ENCODE results near the gene LRP5.
"Not testable (repeated sequence)": the region's sequence is repeated elsewhere in the genome, so short reads cannot be mapped to it uniquely, and the experiment has no call there.

The LRP5 gene

GRCh38 chr11:68329536-68329935 lies 17.1 kb downstream of the LRP5 start:
- no peak for DNase-seq

GRCh38 chr11:68329978-68330699 lies 17.7 kb downstream of the LRP5 start:
- no peak for DNase-seq

- DNase-seq: no peak
These were observed 18.4 kb downstream of the LRP5 start for GRCh38 chr11:68330700-68331337.

DNA sequence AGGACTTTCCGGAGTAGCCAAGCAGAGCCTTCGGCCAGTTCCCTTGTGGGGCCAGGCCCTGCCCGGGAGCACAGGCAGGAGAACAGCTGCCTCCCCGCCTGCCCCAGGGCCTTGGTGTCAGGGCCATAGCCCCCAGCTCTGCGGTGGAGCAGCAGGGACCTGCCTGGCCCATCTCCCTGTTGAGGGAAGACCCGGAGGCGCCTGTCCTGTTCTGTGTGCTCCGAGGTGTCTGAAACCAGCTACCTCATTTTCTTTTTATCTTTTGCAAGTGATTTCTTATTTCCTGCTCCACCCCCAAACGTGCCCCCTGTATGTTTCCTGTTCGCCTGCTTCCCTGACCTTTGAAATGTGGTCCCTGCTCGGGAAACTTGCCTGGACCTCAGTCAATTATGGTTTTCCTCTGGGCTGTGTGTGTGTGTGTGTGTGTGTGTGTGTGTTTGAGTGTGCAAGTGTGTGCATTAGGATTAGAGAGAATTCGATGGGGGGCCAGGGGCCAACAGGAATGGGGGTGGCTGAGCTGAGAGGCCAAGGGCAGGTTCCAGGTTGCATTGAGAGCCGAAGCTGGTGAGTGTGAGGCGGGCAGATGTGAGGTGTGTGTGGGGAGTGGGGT lies 19.1 kb downstream of the LRP5 start:
- no peak for DNase-seq

DNA sequence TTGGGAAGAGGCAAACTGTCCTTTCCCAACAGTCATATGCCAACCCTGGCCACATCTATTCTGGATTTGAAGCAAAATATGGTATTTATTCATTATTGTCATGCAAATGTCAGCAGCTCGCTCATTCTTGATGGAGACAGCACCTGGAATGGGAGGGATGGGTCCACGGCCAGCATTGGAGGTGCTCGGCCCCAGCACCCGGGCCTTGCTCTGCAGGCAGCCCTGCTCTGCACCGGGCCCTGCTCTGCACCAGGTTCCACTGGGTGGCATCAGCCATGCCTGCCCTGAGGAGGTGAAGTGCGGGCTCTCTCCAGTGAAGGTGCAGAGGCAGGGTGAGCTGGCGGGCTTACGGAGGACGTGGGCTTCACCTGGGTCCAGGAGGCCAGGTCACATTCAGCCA lies 19.8 kb downstream of the LRP5 start:
- no peak for DNase-seq

GRCh38 chr11:68333173-68333572 lies 20.8 kb downstream of the LRP5 start:
- no peak for DNase-seq

DNA sequence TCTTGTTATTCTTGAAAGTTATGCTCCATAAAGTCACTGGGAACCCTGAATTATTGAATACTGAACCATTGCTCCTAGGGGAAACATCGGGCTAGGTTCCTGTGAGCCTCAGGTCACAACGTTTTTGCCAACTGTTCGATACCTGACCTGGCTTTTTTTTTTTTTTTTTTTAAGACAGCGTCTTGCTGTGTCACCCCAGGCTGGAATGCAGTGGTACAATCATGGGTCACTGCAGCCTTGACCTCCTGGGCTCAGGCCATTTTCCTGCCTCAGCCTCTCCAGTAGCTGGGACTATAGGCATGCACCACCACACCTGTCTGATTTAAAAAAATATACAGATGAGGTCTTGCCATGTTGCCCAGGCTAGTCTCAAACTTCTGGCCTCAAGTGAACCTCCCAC lies 22.5 kb downstream of the LRP5 start:
- DNase-seq: no peak

DNA sequence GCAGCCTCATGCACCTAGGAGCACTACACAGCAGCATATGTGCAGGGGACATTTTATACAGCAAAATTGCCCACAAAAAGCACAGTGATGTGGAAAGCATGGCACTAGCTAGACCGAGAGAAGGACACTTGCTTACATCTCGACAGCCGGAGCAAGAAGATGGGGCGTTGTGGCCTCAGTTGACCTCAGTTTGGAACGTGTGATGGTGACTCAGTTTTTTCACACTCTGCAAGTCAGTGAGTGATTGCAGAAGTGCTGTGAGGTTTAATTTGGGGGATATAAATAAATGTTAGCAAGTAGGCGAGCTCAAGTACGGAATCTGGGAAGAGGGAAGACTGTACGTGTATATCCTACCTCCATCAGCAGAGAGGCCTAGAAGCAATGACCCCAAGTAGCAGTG lies 23.3 kb downstream of the LRP5 start:
- no peak for DNase-seq

GRCh38 chr11:68336716-68337115 lies 24.3 kb downstream of the LRP5 start:
- no peak for DNase-seq

DNA sequence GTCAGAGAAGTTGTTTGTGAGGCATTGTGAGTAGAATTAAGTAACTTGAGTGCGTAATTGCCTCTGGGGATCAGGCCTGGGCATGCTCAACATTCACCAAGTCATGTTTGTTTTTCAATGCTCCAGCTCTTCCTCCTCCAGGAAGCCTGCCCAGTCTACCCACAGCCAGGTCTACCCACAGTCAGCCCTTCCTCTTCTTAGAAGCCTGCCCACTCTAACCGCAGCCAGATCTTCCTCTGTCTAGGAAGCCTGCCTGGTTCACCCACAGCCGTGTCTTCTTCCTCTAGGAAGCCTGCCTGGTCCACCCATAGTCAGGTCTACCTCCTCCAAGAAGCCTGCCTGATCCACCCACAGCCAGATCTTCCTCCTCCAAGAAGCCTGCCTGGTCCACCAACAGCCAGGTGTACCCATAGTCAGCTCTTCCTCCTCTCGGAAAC lies 25.0 kb downstream of the LRP5 start:
- DNase-seq: no peak

DNA sequence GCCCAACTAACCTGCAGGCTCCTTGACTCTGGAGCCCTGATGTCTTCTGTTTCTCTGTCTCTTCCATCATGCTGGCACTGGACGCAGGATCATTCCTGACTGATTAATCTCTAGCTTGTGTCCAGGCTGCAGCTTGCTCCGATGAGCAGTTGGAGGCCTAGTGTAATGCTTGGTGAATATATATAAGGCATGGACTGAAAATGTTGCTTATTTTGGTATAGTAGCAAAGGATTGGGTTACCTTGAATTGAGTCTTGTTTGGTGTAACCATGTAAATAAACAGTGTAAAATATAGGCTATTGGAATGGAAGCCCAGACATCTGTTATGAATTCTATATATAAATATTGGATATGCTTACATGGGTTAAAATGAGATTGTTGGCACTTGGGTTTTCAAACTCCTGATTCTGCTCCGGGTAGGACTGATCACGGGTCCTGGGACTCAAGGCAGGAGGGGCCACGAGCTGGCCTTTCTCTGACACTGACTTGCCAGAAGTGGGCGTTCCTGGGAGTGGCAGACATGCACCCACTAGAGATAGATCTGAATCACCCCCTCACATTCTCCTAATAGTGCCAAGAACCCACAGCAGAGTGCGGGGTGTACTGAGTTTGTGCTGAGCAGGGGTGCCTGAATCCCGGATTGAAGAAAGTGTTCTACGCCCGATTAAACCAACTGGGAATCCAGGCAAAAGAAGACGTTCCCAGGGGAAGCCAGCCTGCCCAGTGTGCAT lies 25.8 kb downstream of the LRP5 start:
- DNase-seq: no peak

GRCh38 chr11:68340003-68340767 lies 27.8 kb downstream of the LRP5 start:
- no peak for DNase-seq

GRCh38 chr11:68340784-68341556 lies 28.6 kb downstream of the LRP5 start:
- no peak for DNase-seq

GRCh38 chr11:68341557-68342458 lies 29.4 kb downstream of the LRP5 start:
- no peak for DNase-seq

DNA sequence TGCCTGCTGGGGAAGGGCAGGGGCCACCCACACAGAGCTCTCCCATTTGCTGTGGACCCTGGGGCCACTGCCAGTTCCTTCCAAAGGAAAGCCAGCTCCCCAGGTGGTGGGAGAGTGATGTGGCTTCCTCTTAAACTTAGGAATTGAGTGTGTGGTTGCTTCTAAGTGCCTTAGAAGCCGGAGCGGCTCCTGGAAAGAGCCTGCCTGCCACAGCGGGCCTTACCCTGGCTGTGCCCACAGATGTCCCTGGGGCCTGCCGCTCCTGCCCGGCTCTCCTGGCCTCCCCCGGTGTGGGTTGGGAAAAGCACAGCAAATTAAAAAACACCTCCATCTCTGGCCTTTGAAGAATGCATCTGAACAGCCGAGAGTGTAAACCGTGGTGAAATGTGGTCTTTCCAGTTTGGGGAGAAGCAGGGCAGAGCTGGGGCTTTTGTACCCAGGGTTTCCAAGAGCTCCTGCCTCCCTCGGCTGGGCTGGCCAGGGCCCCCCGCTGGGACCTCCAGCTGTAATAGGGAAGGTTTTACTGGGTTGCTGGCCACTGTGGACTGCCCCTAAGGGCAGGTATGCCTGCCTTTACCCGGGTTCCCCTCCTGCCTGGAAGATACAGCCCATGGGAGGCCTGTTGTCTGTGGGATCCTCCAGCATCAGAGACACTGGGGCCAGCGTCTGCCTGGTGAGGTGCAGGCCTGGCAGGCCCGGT lies 30.2 kb downstream of the LRP5 start:
- no peak for DNase-seq

DNA sequence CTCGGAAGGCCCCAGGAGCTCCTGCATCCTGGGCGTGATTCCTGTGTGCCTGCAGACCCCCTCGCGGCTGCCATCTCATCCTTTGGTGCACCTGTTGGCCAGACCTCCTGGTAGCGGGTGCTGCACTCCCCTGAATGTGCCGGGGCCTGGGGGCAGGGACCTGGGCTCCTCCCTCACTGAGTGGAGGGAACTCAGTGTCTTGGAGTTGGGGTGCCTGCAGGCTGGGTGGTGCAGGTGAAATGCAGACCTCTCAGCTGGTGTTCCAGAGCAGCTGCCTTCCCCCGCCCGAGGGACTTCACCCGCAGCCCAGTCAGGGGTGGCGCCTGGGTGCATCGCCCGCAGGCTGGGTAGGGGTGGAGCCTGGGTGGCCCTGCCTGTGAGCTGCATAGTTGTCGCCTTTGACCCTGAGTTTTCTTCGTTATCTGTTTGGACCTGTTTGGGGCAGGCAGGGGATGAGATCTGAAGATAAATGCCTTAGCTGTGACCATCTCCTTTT lies 31.4 kb downstream of the LRP5 start:
- DNase-seq: no peak

DNA sequence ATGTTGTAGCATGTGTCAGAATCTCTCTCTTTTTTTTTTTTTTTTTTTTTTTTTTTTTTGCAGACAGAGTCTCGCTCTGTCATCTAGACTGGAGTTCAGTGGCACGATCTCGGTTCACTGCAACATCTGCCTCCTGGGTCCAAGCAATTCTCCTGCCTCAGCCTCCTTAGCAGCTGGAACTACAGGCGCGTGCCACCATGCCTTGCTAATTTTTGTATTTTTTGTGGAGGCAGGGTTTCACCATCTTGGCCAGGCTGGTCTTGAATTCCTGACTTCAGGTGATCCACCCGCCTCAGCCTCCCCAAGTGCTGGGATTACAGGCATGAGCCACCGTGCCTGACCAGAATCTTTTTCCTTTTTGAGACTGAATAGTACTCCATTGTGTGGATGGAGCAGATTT lies 32.4 kb downstream of the LRP5 start:
- not testable (repeated sequence) for DNase-seq

GRCh38 chr11:68345776-68346461 lies 33.5 kb downstream of the LRP5 start:
- no peak for DNase-seq

- no peak for DNase-seq
These were observed 34.0 kb downstream of the LRP5 start for GRCh38 chr11:68346462-68346790.
